Activated CD4-positive, alpha-beta T cell treated with anti-CD3 and anti-CD28 coated beads for 36 hours (primary cell): ENCODE measurements around the gene WRNIP1. TPM values are rescaled to one million over a fixed set of nuclear protein-coding genes. Genes with fewer than 3 reads are reported as not detected.

ENCODE experiments used
- ATAC-seq: fragments of 200-7000 bp; cut with Tn5 transposase; one replicate; pipeline ENCODE4 v1.10.0; 2021; ENCODE audit warnings: mild to moderate bottlenecking, moderate library complexity
- CTCF ChIA-PET: fragments of 350-600 bp; sonication (Branson Sonifier 250); formaldehyde crosslinking; loops from one replicate; lab custom pipeline; 2021; ENCODE audit warnings: antibody characterized with exemption; lab: Charles Lee
- POLR2A ChIA-PET: fragments of 350-600 bp; sonication (Branson Sonifier 250); formaldehyde crosslinking; loops from one replicate; lab custom pipeline; 2021; ENCODE audit warnings: antibody characterized with exemption, inconsistent platforms; lab: Charles Lee
- DNase-seq: peaks from one replicate; pipeline ENCODE4 v3.0.0-alpha.2; 2020
- H3K27ac Mint-ChIP-seq: one replicate; pipeline ENCODE4 v1.8.0; 2021; ENCODE audit warnings: mixed read lengths
- H3K27me3 Mint-ChIP-seq: one replicate; pipeline ENCODE4 v1.8.0; 2021; ENCODE audit warnings: mixed read lengths
- H3K36me3 Mint-ChIP-seq: one replicate; pipeline ENCODE4 v1.8.0; 2021; ENCODE audit warnings: low read depth, mixed read lengths
- H3K4me1 Mint-ChIP-seq: one replicate; pipeline ENCODE4 v1.8.0; 2021; ENCODE audit warnings: mixed read lengths
- H3K4me3 Mint-ChIP-seq: one replicate; pipeline ENCODE4 v1.8.0; 2021; ENCODE audit warnings: mild to moderate bottlenecking, moderate library complexity, mixed read lengths
- H3K9me3 Mint-ChIP-seq: one replicate; pipeline ENCODE4 v1.8.0; 2021; ENCODE audit warnings: low read depth, mixed read lengths
- intact Hi-C, 2 experiments: fragments of 100-400 bp; cut with DNase I in 1 of 2; cut with micrococcal nuclease in 1 of 2; formaldehyde crosslinking; loops; one replicate each; pipeline versions ENCODE4 v1.14.2 to v1.15.1; 2022 to 2024; cut with DNase I, micrococcal nuclease
- total RNA-seq, 2 experiments: library from RNA; stranded (reverse); gene quantifications; one replicate each; pipeline ENCODE4 v1.2.3, GENCODE V29; 2021

WRNIP1 gene
- total RNA-seq, 2 experiments from 2014 or later, result 41.6 to 42.3 TPM

DNA sequence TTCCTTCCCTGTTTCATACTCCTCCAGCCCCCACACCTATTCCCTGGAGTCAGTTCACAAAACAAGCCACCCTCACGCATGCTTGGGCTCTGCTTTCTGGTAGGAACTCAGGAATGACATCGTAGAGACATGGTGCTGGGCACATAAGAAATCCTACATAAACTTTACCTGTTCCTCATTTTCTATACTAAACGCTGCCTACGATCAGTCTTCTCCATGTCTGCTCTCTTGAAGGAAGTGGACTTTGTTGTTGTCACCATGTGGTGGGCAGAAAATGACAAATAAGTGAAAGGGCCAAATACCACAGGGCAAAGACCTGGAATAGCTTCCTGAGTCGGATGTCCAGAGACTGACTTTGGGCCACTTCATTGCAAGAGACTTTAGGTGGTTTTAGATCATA is 24.6 kb upstream of the WRNIP1 start:
- no peak overlapping the region for H3K27ac Mint-ChIP-seq
- intact Hi-C loops, result no loop called here
- no peaks in the 10 kb centered on the region for H3K27me3 Mint-ChIP-seq
- ChIA-PET CTCF (interaction anchor here (7.8 kb wide), 1 partner anchor 9 kb away, joined by 101 read pairs; the partner anchor contains the start of gene MYLK4), POLR2A (no interaction called here)
- ATAC-seq (no peak), DNase-seq (no peak)
- peaks cover 5% of the 10 kb centered on the region for H3K4me1 Mint-ChIP-seq
- H3K4me3 Mint-ChIP-seq, result no peak overlapping the region
- H3K36me3 Mint-ChIP-seq, result no peaks in the 10 kb centered on the region
- no peaks in the 10 kb centered on the region for H3K9me3 Mint-ChIP-seq

DNA sequence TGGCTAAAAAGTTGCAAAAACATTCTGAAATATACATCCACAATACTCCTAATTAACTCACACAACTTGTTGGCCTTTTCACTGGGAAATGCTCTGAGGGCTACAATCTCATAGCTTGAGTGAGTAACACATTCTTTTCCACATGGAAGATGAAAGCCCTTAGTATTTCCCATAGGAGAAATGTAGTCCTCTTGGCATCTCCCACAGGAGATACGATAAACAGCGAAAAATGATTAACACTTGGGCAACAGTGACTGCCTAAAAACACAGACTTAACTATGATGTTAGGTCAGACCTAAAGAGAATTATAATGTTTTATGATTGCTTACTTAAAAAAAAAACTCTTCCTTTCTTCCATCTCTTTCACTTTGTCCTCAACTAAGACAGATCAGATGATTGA is 23.4 kb upstream of the WRNIP1 start:
- ChIA-PET POLR2A (no interaction called here), CTCF (interaction anchor here (7.8 kb wide), 1 partner anchor 8 kb away, joined by 101 read pairs; the partner anchor contains the start of gene MYLK4)
- no peak overlapping the region for H3K4me3 Mint-ChIP-seq

DNA sequence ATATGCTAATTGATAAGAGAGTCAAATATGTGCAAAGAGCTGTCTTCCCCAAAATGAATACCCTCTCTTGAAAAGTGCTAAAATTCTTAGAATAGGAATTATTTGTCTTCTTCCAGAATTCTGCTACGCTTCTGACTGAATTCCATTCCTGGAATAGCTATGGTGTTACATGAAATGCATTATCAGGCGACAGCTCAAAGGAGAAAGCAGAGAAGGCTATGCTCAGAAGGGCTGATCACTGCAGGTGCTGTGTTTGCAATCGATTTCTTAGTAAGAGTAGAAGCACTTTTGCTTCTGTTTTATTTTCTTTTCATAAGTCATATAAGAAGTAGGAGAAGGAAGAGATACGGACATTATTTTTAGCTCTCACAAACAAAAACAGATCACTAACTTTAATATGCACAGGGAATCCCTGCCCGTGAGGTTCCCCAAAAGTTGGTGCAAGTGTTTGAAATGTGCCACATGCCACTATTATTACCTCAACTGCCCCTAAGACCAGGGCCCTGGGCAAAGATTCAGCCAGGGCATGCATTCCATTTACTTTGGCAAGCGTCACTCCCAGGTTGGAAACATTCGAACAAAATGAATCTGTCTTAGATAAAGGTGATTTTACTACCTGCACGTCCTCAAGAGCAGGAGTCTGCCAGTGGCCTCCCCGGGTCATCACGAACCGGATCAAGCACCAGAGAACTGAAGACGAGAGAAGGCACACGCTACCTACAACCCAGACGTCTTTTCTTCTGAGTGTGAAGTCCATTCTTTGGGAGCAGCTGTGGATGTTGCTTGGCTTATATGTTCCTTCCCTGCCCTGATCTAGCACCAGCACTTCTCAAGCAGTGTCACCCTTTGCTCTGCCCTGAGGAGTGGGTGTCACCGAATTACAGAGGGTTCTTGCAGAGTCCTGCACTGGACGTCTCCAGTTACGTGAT is 21.6 kb upstream of the WRNIP1 start:
- DNase-seq (no peak), ATAC-seq (no peak)
- H3K27me3 Mint-ChIP-seq, result no peaks in the 10 kb centered on the region
- no peak overlapping the region for H3K27ac Mint-ChIP-seq
- H3K4me1 Mint-ChIP-seq, result peaks cover under 1% of the 10 kb centered on the region
- ChIA-PET CTCF (interaction anchor here (1.2 kb wide), 1 partner anchor 24 kb away, joined by 3 read pairs; no protein-coding TSS in a partner anchor), POLR2A (no interaction called here)
- no peak overlapping the region for H3K4me3 Mint-ChIP-seq
- no peaks in the 10 kb centered on the region for H3K9me3 Mint-ChIP-seq
- intact Hi-C loops, result no loop called here
- H3K36me3 Mint-ChIP-seq, result no peaks in the 10 kb centered on the region

More for the DNA sequence above, 23.4 kb upstream of the WRNIP1 start:
- no peak overlapping the region for H3K27ac Mint-ChIP-seq
- no peak for DNase-seq
- no peaks in the 10 kb centered on the region for H3K27me3 Mint-ChIP-seq
- ATAC-seq, result no peak
- peaks cover 5% of the 10 kb centered on the region for H3K4me1 Mint-ChIP-seq
- H3K9me3 Mint-ChIP-seq, result no peaks in the 10 kb centered on the region
- intact Hi-C loops, result no loop called here
- H3K36me3 Mint-ChIP-seq, result no peaks in the 10 kb centered on the region

DNA sequence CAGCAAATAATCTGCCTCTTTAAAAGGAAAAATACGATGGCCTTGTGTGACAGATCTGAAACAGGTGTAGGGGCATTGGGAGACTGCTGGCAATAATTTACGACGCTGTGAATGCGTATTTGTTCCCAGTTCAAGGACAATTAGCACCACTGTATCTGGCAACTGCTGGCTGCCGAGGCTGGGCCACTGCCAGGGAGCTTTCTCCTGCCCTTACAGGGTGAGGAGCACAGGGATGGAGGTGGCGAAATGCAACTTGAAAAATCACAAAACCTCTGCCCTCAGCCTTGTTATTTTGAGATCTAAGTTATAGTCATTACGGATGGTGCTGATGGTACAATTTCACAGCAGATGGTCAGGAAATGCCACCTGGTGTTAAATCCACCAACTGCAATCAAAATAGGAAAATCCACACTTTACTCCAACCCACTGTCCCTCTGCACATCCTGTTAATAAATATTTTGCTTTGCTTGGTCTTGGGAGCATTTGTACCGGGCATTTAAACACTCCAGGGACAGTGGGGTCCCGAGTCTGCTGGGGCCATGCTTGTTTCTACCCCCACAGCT is 20.9 kb upstream of the WRNIP1 start:
- CTCF ChIA-PET, result interaction anchor here (1.2 kb wide), 1 partner anchor 25 kb away, joined by 3 read pairs; no protein-coding TSS in a partner anchor

DNA sequence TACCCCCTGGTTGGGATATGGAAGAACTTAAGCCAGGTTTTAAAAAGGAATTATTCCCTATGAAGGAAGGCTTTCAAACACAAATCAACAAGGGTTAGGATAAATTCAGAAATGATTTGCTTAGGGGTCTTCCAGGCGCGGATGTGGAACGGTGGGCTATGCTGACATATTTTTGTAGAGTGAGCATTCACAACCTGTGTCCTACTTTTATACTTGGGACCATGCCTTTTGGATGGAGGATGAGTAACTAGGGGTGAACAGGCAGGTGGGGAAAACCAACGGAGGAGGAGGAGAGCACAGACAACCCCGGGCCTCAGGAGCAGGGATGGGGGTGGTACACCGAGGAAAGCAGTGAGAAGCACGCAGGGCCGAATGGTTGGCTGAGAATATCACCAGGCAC is 20.4 kb upstream of the WRNIP1 start:
- no peaks in the 10 kb centered on the region for H3K36me3 Mint-ChIP-seq
- peaks cover 1% of the 10 kb centered on the region for H3K4me1 Mint-ChIP-seq
- ATAC-seq (no peak), DNase-seq (no peak)
- H3K27ac Mint-ChIP-seq, result no peak overlapping the region
- no peaks in the 10 kb centered on the region for H3K9me3 Mint-ChIP-seq
- no peak overlapping the region for H3K4me3 Mint-ChIP-seq
- H3K27me3 Mint-ChIP-seq, result no peaks in the 10 kb centered on the region
- intact Hi-C loops, result no loop called here
- ChIA-PET POLR2A (no interaction called here), CTCF (no interaction called here)

More for the DNA sequence above, 20.9 kb upstream of the WRNIP1 start:
- H3K9me3 Mint-ChIP-seq, result no peaks in the 10 kb centered on the region
- no peak for DNase-seq
- no peaks in the 10 kb centered on the region for H3K4me1 Mint-ChIP-seq
- H3K4me3 Mint-ChIP-seq, result no peak overlapping the region
- intact Hi-C loops, result no loop called here
- no peaks in the 10 kb centered on the region for H3K27me3 Mint-ChIP-seq
- no peaks in the 10 kb centered on the region for H3K36me3 Mint-ChIP-seq
- no peak for ATAC-seq
- H3K27ac Mint-ChIP-seq, result no peak overlapping the region
- POLR2A ChIA-PET, result no interaction called here

- intact Hi-C loops, result no loop called here
- H3K27me3 Mint-ChIP-seq, result no peaks in the 10 kb centered on the region
- H3K4me3 Mint-ChIP-seq, result no peak overlapping the region
- CTCF ChIA-PET, result interaction anchor here (2.3 kb wide), 1 partner anchor 111 kb away, joined by 6 read pairs; no protein-coding TSS in a partner anchor
- H3K9me3 Mint-ChIP-seq, result no peaks in the 10 kb centered on the region
- POLR2A ChIA-PET, result no interaction called here
- no peaks in the 10 kb centered on the region for H3K36me3 Mint-ChIP-seq
- peaks cover 3% of the 10 kb centered on the region for H3K4me1 Mint-ChIP-seq
- ATAC-seq, result no peak
- no peak overlapping the region for H3K27ac Mint-ChIP-seq
- no peak for DNase-seq
These were observed 19.9 kb upstream of the WRNIP1 start for GRCh38 chr6:2745246-2745645.

DNA sequence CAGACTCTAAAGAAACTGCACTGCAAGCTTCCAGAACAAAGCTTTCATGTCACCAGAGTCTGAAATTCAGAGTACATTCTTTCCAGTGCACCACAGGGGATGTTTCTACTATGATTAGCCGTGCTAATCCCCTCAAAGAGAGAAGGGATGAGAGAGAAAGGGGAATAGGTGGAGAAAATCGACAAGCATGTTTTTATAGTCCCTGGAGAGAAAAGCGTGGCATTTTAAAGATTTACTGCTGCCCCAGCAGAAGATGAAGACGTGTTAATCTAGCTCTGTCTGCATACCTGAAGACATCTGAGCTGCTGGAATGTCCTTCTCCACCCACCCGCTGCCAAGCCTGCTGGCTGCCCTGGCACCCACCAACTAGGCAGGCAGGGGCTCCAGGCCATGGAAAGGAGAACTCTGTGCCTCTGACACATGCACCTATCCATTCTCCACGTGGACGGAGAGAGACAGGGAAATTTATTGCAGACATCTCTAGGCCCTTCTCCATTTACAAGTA is 18.6 kb upstream of the WRNIP1 start:
- ChIA-PET CTCF (interaction anchor here (0.7 to 5.4 kb wide), 3 partner anchors 8 to 112 kb away, joined by 3 to 101 read pairs (median 6); no protein-coding TSS in a partner anchor), POLR2A (interaction anchor here (0.6 to 0.7 kb wide), 2 partner anchors 15 to 949 kb away, joined by 3 to 5 read pairs; no protein-coding TSS in a partner anchor)
- Mint-ChIP-seq H3K36me3 (no peaks in the 10 kb centered on the region), H3K4me3 (no peak overlapping the region), H3K27ac (no peak overlapping the region), H3K4me1 (peaks cover 3% of the 10 kb centered on the region), H3K27me3 (peaks cover 4% of the 10 kb centered on the region), H3K9me3 (no peaks in the 10 kb centered on the region)
- ATAC-seq (no peak), DNase-seq (no peak)
- intact Hi-C loops, result no loop called here

DNA sequence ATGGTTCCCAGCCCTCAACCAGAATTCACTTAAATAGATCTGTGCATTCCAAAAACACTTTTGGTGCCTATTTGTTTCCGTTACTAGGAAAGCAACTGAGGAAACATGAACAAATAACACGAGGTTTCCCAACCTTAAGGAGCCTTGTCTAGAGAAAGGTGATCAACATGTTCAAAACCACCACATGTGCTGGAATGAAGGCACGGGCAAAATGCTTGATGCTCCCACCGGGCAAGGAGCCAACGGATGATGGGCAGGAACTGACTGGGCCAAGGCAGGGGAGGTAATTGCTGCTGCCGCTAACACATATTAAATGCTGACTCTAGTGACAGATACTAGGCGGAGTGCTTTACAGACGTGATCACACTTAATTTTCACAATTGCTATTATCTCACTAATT is 17.0 kb upstream of the WRNIP1 start:
- Mint-ChIP-seq H3K27me3 (peaks cover 8% of the 10 kb centered on the region), H3K9me3 (no peaks in the 10 kb centered on the region), H3K4me3 (no peak overlapping the region), H3K36me3 (no peaks in the 10 kb centered on the region), H3K27ac (no peak overlapping the region), H3K4me1 (peaks cover 3% of the 10 kb centered on the region)
- intact Hi-C loops, result no loop called here
- DNase-seq, result no peak
- ChIA-PET CTCF (interaction anchor here (1.1 to 5.4 kb wide), 5 partner anchors 10 to 113 kb away, joined by 3 to 101 read pairs (median 38); no protein-coding TSS in a partner anchor), POLR2A (no interaction called here)
- ATAC-seq, result no peak

DNA sequence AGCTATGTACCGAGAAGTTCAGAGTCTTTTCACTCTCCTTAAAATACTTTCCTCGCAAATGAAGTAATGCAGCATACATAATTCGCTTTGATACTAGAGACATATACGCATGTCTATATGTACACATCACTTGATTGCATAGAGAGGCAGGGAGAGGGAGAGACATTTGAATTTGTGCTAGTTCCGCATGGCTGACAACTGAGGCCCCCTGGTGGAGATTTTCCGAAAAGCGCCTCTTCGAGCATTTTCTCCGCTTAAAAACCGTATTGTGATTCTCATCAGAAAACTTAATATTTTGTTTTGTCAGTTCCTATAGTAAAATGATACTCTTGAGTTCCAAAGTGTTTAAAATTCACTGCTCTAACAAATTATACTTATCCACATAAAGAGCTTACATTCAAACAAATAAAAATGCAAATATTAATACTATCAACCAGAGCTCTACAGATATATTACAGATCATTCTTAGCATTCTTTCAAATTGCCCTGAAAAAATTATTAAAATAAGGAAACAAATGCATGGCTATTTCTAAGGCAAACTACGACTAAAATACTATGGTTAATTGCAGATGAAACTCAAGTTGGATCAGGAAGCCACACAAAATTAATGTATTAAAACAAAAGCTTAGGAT is 15.1 kb upstream of the WRNIP1 start:
- no peaks in the 10 kb centered on the region for H3K9me3 Mint-ChIP-seq
- H3K4me3 Mint-ChIP-seq, result no peak overlapping the region
- no peaks in the 10 kb centered on the region for H3K36me3 Mint-ChIP-seq
- H3K27ac Mint-ChIP-seq, result no peak overlapping the region
- H3K4me1 Mint-ChIP-seq, result peaks cover 3% of the 10 kb centered on the region
- ChIA-PET POLR2A (no interaction called here), CTCF (interaction anchor here (0.7 to 5.4 kb wide), 32 partner anchors 11 to 1193 kb away, joined by 3 to 101 read pairs (median 4); no protein-coding TSS in a partner anchor)
- intact Hi-C loops, result loop anchor here (1.0 to 5.0 kb wide), 4 partner anchors 11 to 1154 kb away; no protein-coding TSS in a partner anchor
- ATAC-seq, result peak; percentile 66
- peaks cover 8% of the 10 kb centered on the region for H3K27me3 Mint-ChIP-seq
- peak; percentile 83 for DNase-seq

- intact Hi-C loops, result loop anchor here (1.0 to 5.0 kb wide), 4 partner anchors 10 to 1155 kb away; no protein-coding TSS in a partner anchor
- no peaks in the 10 kb centered on the region for H3K36me3 Mint-ChIP-seq
- peaks cover 3% of the 10 kb centered on the region for H3K4me1 Mint-ChIP-seq
- ChIA-PET CTCF (interaction anchor here (0.7 to 5.4 kb wide), 27 partner anchors 10 to 1194 kb away, joined by 3 to 101 read pairs (median 4); partner anchors contain the start of gene WRNIP1), POLR2A (no interaction called here)
- peaks cover 8% of the 10 kb centered on the region for H3K27me3 Mint-ChIP-seq
- DNase-seq (no peak), ATAC-seq (no peak)
- H3K27ac Mint-ChIP-seq, result no peak within 1 kb of the TSS
- no peak within 1 kb of the TSS for H3K4me3 Mint-ChIP-seq
- no peaks in the 10 kb centered on the region for H3K9me3 Mint-ChIP-seq
These were observed 14.4 kb upstream of the WRNIP1 start, which contains the start of gene MYLK4 for GRCh38 chr6:2750832-2751231. MYLK4 (minus strand) TSS chr6:2750922; CDS start chr6:2749294, 1,628 bp downstream.
